Measurements from ENCODE around the gene UBE2O.

The UBE2O gene

GRCh38 chr17:76434870-76435269 lies 18.1 kb downstream of the UBE2O start:
- no peaks in the 10 kb centered on the region for H3K27me3 ChIP-seq (ENCODE audit: control insufficient read depth, insufficient read depth, low read length)
- H3K9ac ChIP-seq (ENCODE audit: low read length): no peak overlapping the region
- H3K27ac ChIP-seq (ENCODE audit: low read depth, low read length): no peak overlapping the region
- peaks cover 40% of the 10 kb centered on the region for H3K4me1 ChIP-seq (ENCODE audit: control insufficient read depth, insufficient read depth, low read length)
- peaks cover 5% of the 10 kb centered on the region; the same call in 1 of the 2 replicates for H3K36me3 ChIP-seq (ENCODE audit: control insufficient read depth, insufficient read depth, low read length)
- H3K4me3 ChIP-seq (ENCODE audit: low read depth, low read length): no peak overlapping the region
- H3K9me3 ChIP-seq (ENCODE audit: control insufficient read depth, insufficient read depth, low read depth, low read length): no peaks in the 10 kb centered on the region

- H3K4me1 ChIP-seq (ENCODE audit: control insufficient read depth, insufficient read depth, low read length): peaks cover 28% of the 10 kb centered on the region
- H3K27me3 ChIP-seq (ENCODE audit: control insufficient read depth, insufficient read depth, low read length): no peaks in the 10 kb centered on the region
- peaks cover 8% of the 10 kb centered on the region; the same call in 1 of the 2 replicates for H3K36me3 ChIP-seq (ENCODE audit: control insufficient read depth, insufficient read depth, low read length)
- no peaks in the 10 kb centered on the region for H3K9me3 ChIP-seq (ENCODE audit: control insufficient read depth, insufficient read depth, low read depth, low read length)
- H3K27ac ChIP-seq (ENCODE audit: low read depth, low read length): no peak overlapping the region
- no peak overlapping the region for H3K9ac ChIP-seq (ENCODE audit: low read length)
- no peak overlapping the region for H3K4me3 ChIP-seq (ENCODE audit: low read depth, low read length)
Observed at GRCh38 chr17:76433693-76434092, 19.3 kb downstream of the UBE2O start.

- Histone ChIP-seq H3K27me3 (ENCODE audit: control insufficient read depth, insufficient read depth, low read length) (no peaks in the 10 kb centered on the region), H3K9ac (ENCODE audit: low read length) (no peak overlapping the region), H3K27ac (ENCODE audit: low read depth, low read length) (no peak overlapping the region), H3K9me3 (ENCODE audit: control insufficient read depth, insufficient read depth, low read depth, low read length) (no peaks in the 10 kb centered on the region), H3K4me1 (ENCODE audit: control insufficient read depth, insufficient read depth, low read length) (peaks cover 23% of the 10 kb centered on the region), H3K4me3 (ENCODE audit: low read depth, low read length) (no peak overlapping the region), H3K36me3 (ENCODE audit: control insufficient read depth, insufficient read depth, low read length) (peaks cover 8% of the 10 kb centered on the region; the same call in 1 of the 2 replicates)
Observed at GRCh38 chr17:76432712-76433336, 20.1 kb downstream of the UBE2O start.

- H3K9ac ChIP-seq (ENCODE audit: low read length): no peak overlapping the region
- peaks cover 8% of the 10 kb centered on the region; the same call in 1 of the 2 replicates for H3K36me3 ChIP-seq (ENCODE audit: control insufficient read depth, insufficient read depth, low read length)
- no peaks in the 10 kb centered on the region for H3K9me3 ChIP-seq (ENCODE audit: control insufficient read depth, insufficient read depth, low read depth, low read length)
- no peaks in the 10 kb centered on the region for H3K27me3 ChIP-seq (ENCODE audit: control insufficient read depth, insufficient read depth, low read length)
- no peak overlapping the region for H3K4me3 ChIP-seq (ENCODE audit: low read depth, low read length)
- H3K27ac ChIP-seq (ENCODE audit: low read depth, low read length): no peak overlapping the region
- peaks cover 23% of the 10 kb centered on the region for H3K4me1 ChIP-seq (ENCODE audit: control insufficient read depth, insufficient read depth, low read length)
Observed at GRCh38 chr17:76432004-76432403, 20.9 kb downstream of the UBE2O start.

GRCh38 chr17:76431509-76431908 lies 21.4 kb downstream of the UBE2O start:
- Histone ChIP-seq H3K27me3 (ENCODE audit: control insufficient read depth, insufficient read depth, low read length) (no peaks in the 10 kb centered on the region), H3K9ac (ENCODE audit: low read length) (no peak overlapping the region), H3K27ac (ENCODE audit: low read depth, low read length) (no peak overlapping the region), H3K4me3 (ENCODE audit: low read depth, low read length) (no peak overlapping the region), H3K4me1 (ENCODE audit: control insufficient read depth, insufficient read depth, low read length) (peaks cover 23% of the 10 kb centered on the region), H3K9me3 (ENCODE audit: control insufficient read depth, insufficient read depth, low read depth, low read length) (no peaks in the 10 kb centered on the region), H3K36me3 (ENCODE audit: control insufficient read depth, insufficient read depth, low read length) (peaks cover 8% of the 10 kb centered on the region; the same call in 1 of the 2 replicates)

GRCh38 chr17:76428511-76428910 lies 24.4 kb downstream of the UBE2O start:
- H3K4me1 ChIP-seq (ENCODE audit: control insufficient read depth, insufficient read depth, low read length): peaks cover 19% of the 10 kb centered on the region
- H3K27ac ChIP-seq (ENCODE audit: low read depth, low read length): no peak overlapping the region
- no peaks in the 10 kb centered on the region for H3K27me3 ChIP-seq (ENCODE audit: control insufficient read depth, insufficient read depth, low read length)
- no peaks in the 10 kb centered on the region for H3K9me3 ChIP-seq (ENCODE audit: control insufficient read depth, insufficient read depth, low read depth, low read length)
- H3K9ac ChIP-seq (ENCODE audit: low read length): no peak overlapping the region
- no peak overlapping the region for H3K4me3 ChIP-seq (ENCODE audit: low read depth, low read length)
- peaks cover 3% of the 10 kb centered on the region; the same call in 1 of the 2 replicates for H3K36me3 ChIP-seq (ENCODE audit: control insufficient read depth, insufficient read depth, low read length)

GRCh38 chr17:76427501-76428231 lies 25.3 kb downstream of the UBE2O start:
- H3K4me3 ChIP-seq (ENCODE audit: low read depth, low read length): no peak overlapping the region
- no peak overlapping the region for H3K9ac ChIP-seq (ENCODE audit: low read length)
- H3K27me3 ChIP-seq (ENCODE audit: control insufficient read depth, insufficient read depth, low read length): no peaks in the 10 kb centered on the region
- H3K36me3 ChIP-seq (ENCODE audit: control insufficient read depth, insufficient read depth, low read length): peaks cover 3% of the 10 kb centered on the region; the same call in 1 of the 2 replicates
- H3K4me1 ChIP-seq (ENCODE audit: control insufficient read depth, insufficient read depth, low read length): peaks cover 19% of the 10 kb centered on the region
- H3K9me3 ChIP-seq (ENCODE audit: control insufficient read depth, insufficient read depth, low read depth, low read length): no peaks in the 10 kb centered on the region
- H3K27ac ChIP-seq (ENCODE audit: low read depth, low read length): no peak overlapping the region

GRCh38 chr17:76426853-76427252 lies 26.1 kb downstream of the UBE2O start:
- no peak overlapping the region for H3K9ac ChIP-seq (ENCODE audit: low read length)
- no peaks in the 10 kb centered on the region for H3K9me3 ChIP-seq (ENCODE audit: control insufficient read depth, insufficient read depth, low read depth, low read length)
- no peak overlapping the region for H3K27ac ChIP-seq (ENCODE audit: low read depth, low read length)
- peaks cover 13% of the 10 kb centered on the region for H3K4me1 ChIP-seq (ENCODE audit: control insufficient read depth, insufficient read depth, low read length)
- H3K4me3 ChIP-seq (ENCODE audit: low read depth, low read length): no peak overlapping the region
- H3K27me3 ChIP-seq (ENCODE audit: control insufficient read depth, insufficient read depth, low read length): no peaks in the 10 kb centered on the region
- peaks cover 5% of the 10 kb centered on the region; the same call in 1 of the 2 replicates for H3K36me3 ChIP-seq (ENCODE audit: control insufficient read depth, insufficient read depth, low read length)

- Histone ChIP-seq H3K9me3 (ENCODE audit: control insufficient read depth, insufficient read depth, low read depth, low read length) (no peaks in the 10 kb centered on the region), H3K4me3 (ENCODE audit: low read depth, low read length) (no peak overlapping the region), H3K27me3 (ENCODE audit: control insufficient read depth, insufficient read depth, low read length) (no peaks in the 10 kb centered on the region), H3K9ac (ENCODE audit: low read length) (no peak overlapping the region), H3K36me3 (ENCODE audit: control insufficient read depth, insufficient read depth, low read length) (peaks cover 4% of the 10 kb centered on the region), H3K4me1 (ENCODE audit: control insufficient read depth, insufficient read depth, low read length) (peaks cover 13% of the 10 kb centered on the region), H3K27ac (ENCODE audit: low read depth, low read length) (no peak overlapping the region)
Observed at GRCh38 chr17:76422860-76423259, 30.1 kb downstream of the UBE2O start.

GRCh38 chr17:76422406-76422805 lies 30.5 kb downstream of the UBE2O start:
- Histone ChIP-seq H3K4me1 (ENCODE audit: control insufficient read depth, insufficient read depth, low read length) (peaks cover 13% of the 10 kb centered on the region), H3K9ac (ENCODE audit: low read length) (no peak overlapping the region), H3K9me3 (ENCODE audit: control insufficient read depth, insufficient read depth, low read depth, low read length) (no peaks in the 10 kb centered on the region), H3K27ac (ENCODE audit: low read depth, low read length) (no peak overlapping the region), H3K4me3 (ENCODE audit: low read depth, low read length) (no peak overlapping the region), H3K27me3 (ENCODE audit: control insufficient read depth, insufficient read depth, low read length) (no peaks in the 10 kb centered on the region), H3K36me3 (ENCODE audit: control insufficient read depth, insufficient read depth, low read length) (peaks cover 8% of the 10 kb centered on the region)

- peaks cover 9% of the 10 kb centered on the region for H3K36me3 ChIP-seq (ENCODE audit: control insufficient read depth, insufficient read depth, low read length)
- no peak overlapping the region for H3K27ac ChIP-seq (ENCODE audit: low read depth, low read length)
- no peaks in the 10 kb centered on the region for H3K9me3 ChIP-seq (ENCODE audit: control insufficient read depth, insufficient read depth, low read depth, low read length)
- no peak overlapping the region for H3K4me3 ChIP-seq (ENCODE audit: low read depth, low read length)
- no peak overlapping the region for H3K9ac ChIP-seq (ENCODE audit: low read length)
- peaks cover 13% of the 10 kb centered on the region for H3K4me1 ChIP-seq (ENCODE audit: control insufficient read depth, insufficient read depth, low read length)
- H3K27me3 ChIP-seq (ENCODE audit: control insufficient read depth, insufficient read depth, low read length): no peaks in the 10 kb centered on the region
Observed at GRCh38 chr17:76421044-76421407, 31.9 kb downstream of the UBE2O start.
